Measurements from ENCODE around the gene EFHC1.
"Not testable (repeated sequence)": the region's sequence is repeated elsewhere in the genome, so short reads cannot be mapped to it uniquely, and the experiment has no call there.

EFHC1 gene

GRCh38 chr6:52457096-52457495 lies 37.0 kb downstream of the EFHC1 start:
- Histone ChIP-seq H3K9me2 (replicated peaks; ENCODE audit: insufficient read depth, low read length) (no peaks in the 10 kb centered on the region), H3K4me3 (ENCODE audit: insufficient read depth, low read length, poor library complexity, severe bottlenecking) (no peak overlapping the region), H3K4me2 (ENCODE audit: low read depth, low read length, poor library complexity, severe bottlenecking) (no peak overlapping the region), H3K9me3 (ENCODE audit: insufficient read depth, low read length) (no peaks in the 10 kb centered on the region), H3K9ac (ENCODE audit: low read length) (no peak overlapping the region), H3K79me2 (ENCODE audit: insufficient read depth, low read length) (no peaks in the 10 kb centered on the region), H2AFZ (ENCODE audit: low read depth, low read length, severe bottlenecking) (no peak overlapping the region), H3K27ac (ENCODE audit: low read depth, low read length) (no peak overlapping the region), H3K36me3 (ENCODE audit: low read length) (no peaks in the 10 kb centered on the region), H3F3A (ENCODE audit: insufficient read depth) (no peaks in the 10 kb centered on the region), H3K27me3 (ENCODE audit: low read length) (no peaks in the 10 kb centered on the region), H4K20me1 (ENCODE audit: low read depth, low read length) (no peaks in the 10 kb centered on the region; the same call in 1 of the 2 replicates)
- TF ChIP-seq EZH2phosphoT487 (conservative IDR thresholded peaks at IDR 0.05; ENCODE audit: low read length) = no peak
- TF ChIP-seq CTCF (IDR thresholded peaks at IDR 0.05; ENCODE audit: insufficient read depth, low read length, poor library complexity, severe bottlenecking) = no peak

DNA sequence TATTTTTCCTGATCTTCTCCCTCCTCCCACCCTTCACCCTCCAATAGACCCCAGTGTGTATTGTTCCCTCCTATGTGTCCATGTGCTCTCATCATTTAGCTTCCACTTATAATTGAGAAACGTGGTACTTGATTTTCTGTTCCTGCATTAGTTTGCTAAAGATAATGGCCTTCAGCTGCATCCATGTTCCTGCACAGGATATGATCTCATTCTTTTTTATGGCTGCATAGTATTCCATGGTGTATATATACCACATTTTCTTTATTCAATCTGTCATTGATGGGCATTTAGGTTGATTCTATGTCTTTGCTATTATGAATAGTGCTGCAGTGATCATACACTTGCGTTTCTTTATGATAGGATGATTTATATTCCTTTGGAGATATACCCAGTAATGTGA lies 41.1 kb downstream of the EFHC1 start:
- not testable (repeated sequence) for H3K79me2 ChIP-seq (ENCODE audit: insufficient read depth, low read length); H3K9me2 ChIP-seq (replicated peaks; ENCODE audit: insufficient read depth, low read length); H2AFZ ChIP-seq (ENCODE audit: low read depth, low read length, severe bottlenecking); H3K9me3 ChIP-seq (ENCODE audit: insufficient read depth, low read length); H3K27ac ChIP-seq (ENCODE audit: low read depth, low read length); H4K20me1 ChIP-seq (ENCODE audit: low read depth, low read length); H3K9ac ChIP-seq (ENCODE audit: low read length); H3K36me3 ChIP-seq (ENCODE audit: low read length); H3K4me3 ChIP-seq (ENCODE audit: insufficient read depth, low read length, poor library complexity, severe bottlenecking); H3F3A ChIP-seq (ENCODE audit: insufficient read depth); H3K27me3 ChIP-seq (ENCODE audit: low read length); H3K4me2 ChIP-seq (ENCODE audit: low read depth, low read length, poor library complexity, severe bottlenecking)

GRCh38 chr6:52474173-52474572 lies 54.0 kb downstream of the EFHC1 start:
- no peaks in the 10 kb centered on the region for H3K36me3 ChIP-seq (ENCODE audit: low read length)
- H3K9ac ChIP-seq (ENCODE audit: low read length) = no peak overlapping the region
- no peak overlapping the region for H3K4me2 ChIP-seq (ENCODE audit: low read depth, low read length, poor library complexity, severe bottlenecking)
- H3F3A ChIP-seq (ENCODE audit: insufficient read depth) = no peaks in the 10 kb centered on the region; the same call in 1 of the 2 replicates
- no peaks in the 10 kb centered on the region for H3K27me3 ChIP-seq (ENCODE audit: low read length)
- H3K27ac ChIP-seq (ENCODE audit: low read depth, low read length) = no peak overlapping the region
- H4K20me1 ChIP-seq (ENCODE audit: low read depth, low read length) = no peaks in the 10 kb centered on the region
- no peaks in the 10 kb centered on the region for H3K9me2 ChIP-seq (replicated peaks; ENCODE audit: insufficient read depth, low read length)
- H2AFZ ChIP-seq (ENCODE audit: low read depth, low read length, severe bottlenecking) = no peak overlapping the region
- H3K4me3 ChIP-seq (ENCODE audit: insufficient read depth, low read length, poor library complexity, severe bottlenecking) = no peak overlapping the region
- no peaks in the 10 kb centered on the region for H3K79me2 ChIP-seq (ENCODE audit: insufficient read depth, low read length)
- no peaks in the 10 kb centered on the region for H3K9me3 ChIP-seq (ENCODE audit: insufficient read depth, low read length)
- TF ChIP-seq EZH2phosphoT487 (conservative IDR thresholded peaks at IDR 0.05; ENCODE audit: low read length) (no peak), CTCF (IDR thresholded peaks at IDR 0.05; ENCODE audit: insufficient read depth, low read length, poor library complexity, severe bottlenecking) (no peak)

- TF ChIP-seq EZH2phosphoT487 (conservative IDR thresholded peaks at IDR 0.05; ENCODE audit: low read length) = no peak
- TF ChIP-seq CTCF (IDR thresholded peaks at IDR 0.05; ENCODE audit: insufficient read depth, low read length, poor library complexity, severe bottlenecking) = no peak
- Histone ChIP-seq H3K27ac (ENCODE audit: low read depth, low read length) (no peak overlapping the region), H3K9ac (ENCODE audit: low read length) (no peak overlapping the region), H4K20me1 (ENCODE audit: low read depth, low read length) (no peaks in the 10 kb centered on the region), H3K9me2 (replicated peaks; ENCODE audit: insufficient read depth, low read length) (no peaks in the 10 kb centered on the region), H3K4me3 (ENCODE audit: insufficient read depth, low read length, poor library complexity, severe bottlenecking) (no peak overlapping the region), H3K9me3 (ENCODE audit: insufficient read depth, low read length) (no peaks in the 10 kb centered on the region), H3K4me2 (ENCODE audit: low read depth, low read length, poor library complexity, severe bottlenecking) (no peak overlapping the region), H3K27me3 (ENCODE audit: low read length) (no peaks in the 10 kb centered on the region), H3F3A (ENCODE audit: insufficient read depth) (no peaks in the 10 kb centered on the region; the same call in 1 of the 2 replicates), H3K79me2 (ENCODE audit: insufficient read depth, low read length) (no peaks in the 10 kb centered on the region), H3K36me3 (ENCODE audit: low read length) (no peaks in the 10 kb centered on the region), H2AFZ (ENCODE audit: low read depth, low read length, severe bottlenecking) (no peak overlapping the region)
Measured at GRCh38 chr6:52475307-52475706, 55.2 kb downstream of the EFHC1 start.
